Stimulated activated CD4-positive, alpha-beta T cell treated with anti-CD3 and anti-CD28 coated beads, Interleukin-4, amount 100 ng/mL, for 24 hours (primary cell): ENCODE measurements around the gene SLCO2A1.

Experiments
- DNase-seq: peaks from one replicate; pipeline ENCODE4 v3.0.0-alpha.2; 2020

The SLCO2A1 gene

DNA sequence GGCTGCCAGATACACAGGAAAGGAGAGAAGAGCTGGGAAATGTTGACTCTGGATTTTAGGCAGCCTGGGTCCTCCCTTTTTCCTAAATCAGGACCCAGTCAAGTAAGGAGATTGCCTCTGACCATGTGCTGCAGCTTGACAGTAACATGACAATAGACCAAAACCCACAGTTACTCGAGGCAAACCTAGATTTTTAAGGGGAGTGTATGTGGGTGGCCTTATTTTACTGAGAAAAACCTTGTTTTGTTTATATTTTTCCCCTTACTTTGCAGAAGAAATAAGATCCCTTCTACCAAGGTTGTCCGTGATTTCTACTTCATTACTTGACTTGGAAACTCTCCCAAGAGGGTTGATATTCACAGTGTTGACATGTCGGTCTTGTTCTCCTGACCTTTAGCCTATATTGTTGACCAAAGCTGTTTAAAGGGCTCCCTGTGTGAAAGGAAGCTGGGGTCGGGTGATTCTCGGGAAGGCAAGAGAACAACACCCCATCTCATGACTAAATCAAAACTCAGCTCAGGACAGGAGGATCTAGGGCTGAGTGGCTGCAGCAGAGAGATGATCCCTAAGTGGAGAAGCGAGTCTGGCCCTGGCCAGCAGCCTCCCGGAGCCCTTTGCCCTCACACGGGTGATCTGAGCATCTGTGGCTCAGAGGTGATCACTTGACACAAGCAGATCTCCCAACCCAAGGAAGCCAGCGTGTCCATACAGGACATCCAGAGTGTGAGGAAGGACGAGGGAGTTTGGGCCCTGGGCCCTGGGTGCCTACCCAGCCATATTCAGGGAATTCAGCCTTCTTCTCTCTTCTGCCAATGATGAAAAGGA lies 31.0 kb upstream of the SLCO2A1 start:
- no peak for DNase-seq

DNA sequence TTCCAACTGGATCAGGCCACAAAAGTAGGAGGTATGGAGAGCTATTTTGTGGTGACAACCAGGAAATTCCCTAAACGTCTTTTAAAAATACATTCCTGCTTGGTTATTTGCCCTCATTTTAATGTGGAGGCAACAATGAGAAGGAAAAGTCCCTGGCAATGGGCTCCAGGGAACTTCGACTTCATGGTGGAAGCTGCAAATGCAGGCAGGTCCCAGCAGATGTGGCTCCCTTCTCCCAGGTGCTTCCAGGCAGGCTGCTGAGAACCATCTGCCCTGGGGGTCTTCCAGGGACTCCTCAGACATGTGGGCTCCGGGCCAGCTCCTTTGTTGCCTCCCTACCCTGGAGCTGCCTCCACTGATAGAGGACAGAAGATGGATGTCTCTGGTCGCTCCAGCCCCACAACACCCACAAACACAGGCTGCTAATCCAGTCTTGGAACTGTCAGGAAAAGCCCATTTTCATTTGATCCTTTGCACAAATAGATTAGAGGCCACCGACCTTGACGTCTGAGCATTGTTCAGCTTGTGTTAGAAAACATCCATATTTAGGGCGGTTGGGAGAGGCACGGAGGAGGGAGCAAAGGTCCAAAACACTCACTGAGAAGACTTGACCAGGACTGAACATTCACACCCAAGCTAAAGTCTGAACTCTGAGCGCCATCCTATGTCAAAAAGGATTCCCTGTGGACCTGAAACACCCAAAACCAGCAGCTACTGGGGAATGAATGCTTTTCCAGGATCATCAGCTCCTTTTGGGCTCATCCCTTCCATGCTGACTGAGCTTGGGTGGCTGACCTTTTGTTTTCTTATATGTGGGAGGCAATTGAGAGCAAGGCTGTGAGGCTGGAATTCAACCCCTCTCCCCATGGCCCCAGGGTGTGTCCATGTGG lies 30.2 kb upstream of the SLCO2A1 start:
- DNase-seq, result no peak

DNA sequence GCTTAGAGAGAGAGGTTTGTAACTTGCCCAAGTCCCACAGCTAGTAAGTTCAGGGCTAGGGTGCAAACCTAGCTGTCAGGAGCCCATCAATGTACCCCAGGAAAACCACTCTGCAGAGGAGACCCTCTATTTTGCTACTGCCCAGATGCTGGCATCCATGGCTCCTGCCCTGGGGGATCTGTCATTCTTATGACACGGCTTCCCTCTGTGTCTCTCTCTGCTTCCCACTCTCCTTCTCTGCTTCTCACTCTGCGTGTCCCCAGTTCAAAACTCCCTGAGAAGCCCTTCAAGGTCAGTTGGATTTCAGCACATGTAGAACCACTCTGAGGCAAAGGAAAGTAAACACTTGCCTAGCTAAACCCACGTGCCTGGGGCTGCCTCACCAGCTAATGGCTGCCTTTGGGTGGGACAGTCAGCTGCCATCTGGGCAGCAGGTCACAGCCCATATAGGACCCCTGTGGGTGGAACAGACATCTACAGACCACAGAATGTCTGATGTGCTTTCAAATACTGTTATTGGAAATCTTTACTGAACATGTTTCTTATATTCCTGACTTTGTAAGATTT lies 29.4 kb upstream of the SLCO2A1 start:
- no peak for DNase-seq

DNA sequence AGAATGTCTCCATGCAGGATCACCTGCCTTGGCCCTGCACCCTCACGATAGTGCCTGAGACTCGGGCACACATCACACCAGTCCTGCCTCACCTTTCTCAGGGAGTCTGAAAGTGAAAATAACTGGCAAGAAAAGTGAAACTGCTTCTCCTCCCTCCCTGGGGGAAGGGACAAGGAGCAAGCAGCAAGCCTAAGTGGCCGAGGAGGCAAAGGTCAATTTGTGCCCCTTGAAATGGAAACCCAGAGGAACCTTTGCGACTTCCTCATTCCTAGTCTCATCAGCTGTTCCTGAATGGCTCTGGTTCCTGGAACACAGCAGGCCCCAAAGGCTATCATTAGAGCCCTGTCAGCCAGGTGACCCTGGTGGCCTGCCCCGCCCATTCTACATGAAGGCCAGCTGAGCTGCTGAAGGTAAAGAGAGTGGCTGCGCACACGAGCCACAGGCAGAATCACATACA lies 28.0 kb upstream of the SLCO2A1 start:
- DNase-seq, result no peak

DNA sequence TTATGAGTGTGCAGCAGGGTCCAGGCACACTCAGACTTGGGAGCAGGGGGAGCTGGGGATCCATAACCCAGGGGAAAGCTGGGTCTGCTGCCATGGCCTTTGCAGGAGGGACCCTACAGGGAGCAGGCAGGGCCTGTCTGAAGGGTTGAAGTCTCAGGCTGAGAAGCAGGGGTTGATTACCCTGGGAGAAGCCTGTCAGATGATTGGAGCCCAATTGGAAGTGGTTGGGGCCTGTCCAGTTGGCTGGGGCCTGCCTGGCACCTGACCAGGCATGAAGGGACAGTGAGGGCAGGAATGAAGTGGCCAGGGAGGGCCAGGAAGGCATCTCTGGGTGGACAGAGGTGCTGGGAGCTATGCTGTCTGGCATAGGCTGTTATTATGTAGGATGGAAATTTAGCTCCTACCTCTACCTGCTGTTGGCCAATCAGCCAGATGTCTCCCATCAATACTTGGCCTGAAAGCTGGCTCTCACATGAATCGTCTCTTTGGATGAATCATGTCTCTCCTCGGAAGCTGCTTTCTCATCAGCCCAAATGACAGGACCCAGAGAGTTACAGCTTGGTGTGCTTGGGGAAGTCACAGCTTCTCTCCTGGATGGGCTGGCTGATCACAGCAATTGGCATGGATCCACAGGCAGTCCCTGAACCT lies 27.4 kb upstream of the SLCO2A1 start:
- no peak for DNase-seq

DNA sequence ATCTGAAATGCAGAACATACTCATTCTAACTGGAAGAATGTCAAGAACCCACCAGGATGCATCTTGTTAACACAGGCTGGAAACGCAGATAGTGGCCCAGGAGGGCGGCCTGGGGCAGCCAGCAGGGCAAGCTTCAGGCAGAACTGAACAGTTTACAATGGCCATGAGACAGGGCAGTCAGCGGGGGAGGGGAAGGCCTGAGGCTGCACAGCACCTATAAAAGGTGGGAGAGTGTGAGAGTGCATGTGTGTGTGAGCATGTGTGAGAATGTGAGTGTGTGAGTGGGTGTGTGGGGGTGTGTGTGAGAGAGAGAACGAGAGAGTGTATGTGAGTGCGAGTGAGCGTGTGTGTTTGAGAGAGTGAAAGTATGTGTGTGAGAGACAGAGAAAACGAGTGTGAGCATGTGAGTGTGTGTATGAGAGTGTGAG lies 26.8 kb upstream of the SLCO2A1 start:
- no peak for DNase-seq

DNA sequence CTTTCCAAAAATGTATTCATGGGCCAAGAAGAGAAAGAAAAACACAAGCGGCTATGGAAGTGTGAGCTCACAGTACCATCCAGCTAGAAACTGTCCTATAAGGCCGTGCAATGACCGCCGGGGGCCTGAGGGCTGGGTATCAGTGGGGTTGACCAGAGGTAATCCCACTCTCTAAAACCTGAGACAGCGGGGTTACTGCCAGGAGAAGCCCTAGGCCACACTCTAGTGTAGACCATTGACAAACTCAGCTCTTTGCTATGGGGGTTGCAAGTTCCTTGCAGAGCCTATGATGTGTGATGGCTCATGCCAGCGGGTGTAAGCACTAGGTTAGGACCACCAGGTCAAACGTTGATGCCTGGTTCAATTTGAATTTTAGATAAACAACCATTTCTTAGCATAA lies 25.9 kb upstream of the SLCO2A1 start:
- DNase-seq, result no peak

DNA sequence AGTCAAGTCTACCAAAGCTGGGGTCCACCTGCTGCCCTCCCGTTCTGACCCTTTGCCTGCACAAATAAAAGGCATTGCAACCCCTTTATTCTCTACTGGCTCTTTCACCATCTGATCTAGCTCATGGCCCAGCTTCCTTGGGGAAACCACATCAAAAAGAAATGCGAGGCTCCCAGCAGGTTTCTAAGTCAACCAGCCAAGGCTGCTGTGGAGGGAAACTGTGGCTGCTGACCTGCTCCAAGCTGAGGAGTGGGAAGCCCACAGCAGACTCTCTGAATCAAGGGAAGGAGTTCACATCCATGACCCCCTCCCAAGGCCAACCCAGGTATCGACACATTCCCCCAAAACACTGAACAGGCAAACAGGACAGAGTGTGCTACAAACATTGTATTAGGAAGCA lies 25.2 kb upstream of the SLCO2A1 start:
- no peak for DNase-seq

DNA sequence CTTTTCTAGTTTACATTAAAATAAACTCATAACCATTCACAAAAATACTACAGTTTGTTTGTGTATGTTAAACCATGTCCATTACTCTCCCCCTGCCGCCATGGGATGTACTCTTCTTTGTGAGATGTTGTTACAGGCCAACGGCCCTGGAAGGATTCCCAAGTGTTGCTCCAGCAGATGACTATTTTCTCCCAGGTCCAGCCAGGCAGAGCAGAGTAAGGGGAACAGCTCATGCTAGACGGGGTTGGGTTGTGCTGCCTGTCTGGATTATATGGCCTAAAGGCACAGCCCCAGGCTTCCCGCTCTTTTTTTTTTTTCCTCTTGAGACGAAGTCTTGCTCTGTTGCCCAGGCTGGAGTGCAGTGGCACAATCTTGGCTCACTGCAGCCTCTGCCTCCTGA lies 24.5 kb upstream of the SLCO2A1 start:
- no peak for DNase-seq

DNA sequence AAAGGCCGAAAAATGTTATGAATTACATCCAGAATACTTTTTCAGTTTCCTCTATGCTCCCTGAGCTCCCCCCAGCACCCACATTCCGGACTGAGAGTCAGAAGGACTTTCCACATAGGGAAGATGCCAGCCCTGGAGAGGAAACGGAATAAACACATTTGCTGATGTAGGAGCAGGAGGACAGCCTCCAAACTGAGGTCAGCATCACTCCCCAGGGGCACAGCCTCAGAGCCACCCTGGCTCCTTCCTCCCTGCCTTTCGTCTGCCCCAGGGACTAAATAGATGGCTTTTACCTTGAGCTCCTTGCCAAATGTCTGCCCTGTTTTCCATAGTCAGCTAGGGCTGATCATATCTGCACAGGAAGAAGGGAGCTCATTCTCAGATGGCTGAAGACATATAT lies 22.6 kb upstream of the SLCO2A1 start:
- DNase-seq, result no peak

DNA sequence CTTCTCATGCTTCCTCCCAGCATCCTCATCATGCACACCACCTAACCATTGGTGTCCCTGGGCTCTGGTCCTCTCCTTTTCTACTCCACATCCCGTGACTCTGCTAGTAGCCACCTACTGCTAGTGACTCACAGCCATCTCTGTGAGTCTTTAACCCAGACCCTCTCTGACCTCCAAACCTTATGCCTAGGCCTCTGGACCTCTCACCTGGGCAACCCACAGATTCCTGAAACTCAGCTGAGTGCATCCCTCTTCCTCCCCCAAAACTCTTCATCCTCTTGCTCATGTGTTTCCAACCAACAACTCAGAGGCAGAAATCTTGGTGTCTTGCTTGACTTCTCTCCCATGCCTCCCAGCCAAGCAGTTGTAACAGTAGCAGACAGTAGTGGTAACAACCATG lies 20.0 kb upstream of the SLCO2A1 start:
- no peak for DNase-seq

DNA sequence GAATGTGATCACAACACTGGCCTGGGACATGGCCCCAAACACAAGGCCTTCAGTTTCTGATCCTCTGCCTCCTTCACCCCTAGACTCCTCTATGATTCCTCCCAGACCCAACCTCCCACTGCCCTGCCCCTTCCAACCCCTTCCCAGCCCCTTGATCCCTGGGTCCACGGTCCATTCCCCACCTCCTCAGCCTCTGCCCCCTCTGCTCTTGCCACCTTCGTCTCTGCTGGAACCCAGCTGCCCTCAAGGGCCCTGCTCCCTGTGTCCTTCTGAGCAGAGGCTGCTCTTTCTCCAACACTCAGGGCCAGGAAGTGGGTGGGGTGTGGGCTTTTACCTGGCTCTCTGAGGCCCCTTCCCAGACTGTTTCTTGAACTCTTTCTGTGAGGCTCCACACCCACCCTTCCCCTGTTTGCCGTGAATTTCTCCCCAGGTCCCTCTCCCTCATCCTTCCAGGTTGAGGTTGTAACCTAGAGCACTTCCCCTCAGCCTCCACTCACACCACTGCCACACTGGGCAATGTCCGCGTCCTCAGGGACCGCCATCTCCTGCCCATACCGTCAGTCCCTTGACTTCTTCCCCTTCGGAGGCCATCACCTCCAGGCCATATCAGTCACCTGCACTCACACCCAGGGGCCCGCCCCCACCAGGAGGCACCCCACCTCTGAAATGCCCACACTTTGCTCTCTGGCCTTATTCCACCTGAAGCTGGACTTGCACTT lies 18.7 kb upstream of the SLCO2A1 start:
- DNase-seq, result no peak

DNA sequence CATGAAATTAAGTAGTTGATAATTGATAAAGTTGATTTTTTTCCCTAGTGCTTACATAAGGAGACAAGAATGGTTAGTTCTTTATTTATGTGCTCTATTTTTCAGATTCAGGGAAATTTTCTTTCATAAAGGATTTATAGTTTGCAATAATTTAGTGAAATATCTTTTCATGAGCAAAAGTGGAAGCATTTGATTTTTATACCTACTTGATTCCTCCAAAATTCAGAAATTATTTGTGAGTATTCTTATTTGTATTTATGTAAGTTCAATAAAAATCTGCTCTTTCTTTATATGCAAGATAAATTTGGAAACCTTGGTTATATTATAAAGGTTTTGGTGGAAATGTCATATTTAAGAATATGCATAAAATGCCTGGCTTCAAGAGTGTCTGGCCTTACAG lies 14.7 kb upstream of the SLCO2A1 start:
- no peak for DNase-seq

DNA sequence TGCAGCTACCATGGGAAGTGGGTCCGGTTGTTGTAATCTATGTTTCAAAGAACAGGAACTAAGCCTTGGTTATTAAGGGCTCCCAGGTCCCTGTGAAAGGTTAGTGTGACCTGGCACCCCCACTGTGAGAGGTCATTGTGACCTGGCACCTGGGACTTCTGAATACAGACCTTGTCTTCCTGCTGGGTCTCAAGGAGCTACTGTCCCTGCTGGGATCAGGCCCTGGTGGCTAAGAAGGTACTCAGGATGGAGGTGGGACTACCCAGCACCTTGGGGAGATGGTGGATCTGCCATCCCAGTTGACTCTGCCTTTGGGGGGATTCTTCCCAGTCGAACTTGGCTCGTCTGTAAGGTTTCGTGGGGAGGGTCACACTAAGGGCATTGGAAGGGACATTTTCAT lies 10.3 kb upstream of the SLCO2A1 start:
- no peak for DNase-seq

DNA sequence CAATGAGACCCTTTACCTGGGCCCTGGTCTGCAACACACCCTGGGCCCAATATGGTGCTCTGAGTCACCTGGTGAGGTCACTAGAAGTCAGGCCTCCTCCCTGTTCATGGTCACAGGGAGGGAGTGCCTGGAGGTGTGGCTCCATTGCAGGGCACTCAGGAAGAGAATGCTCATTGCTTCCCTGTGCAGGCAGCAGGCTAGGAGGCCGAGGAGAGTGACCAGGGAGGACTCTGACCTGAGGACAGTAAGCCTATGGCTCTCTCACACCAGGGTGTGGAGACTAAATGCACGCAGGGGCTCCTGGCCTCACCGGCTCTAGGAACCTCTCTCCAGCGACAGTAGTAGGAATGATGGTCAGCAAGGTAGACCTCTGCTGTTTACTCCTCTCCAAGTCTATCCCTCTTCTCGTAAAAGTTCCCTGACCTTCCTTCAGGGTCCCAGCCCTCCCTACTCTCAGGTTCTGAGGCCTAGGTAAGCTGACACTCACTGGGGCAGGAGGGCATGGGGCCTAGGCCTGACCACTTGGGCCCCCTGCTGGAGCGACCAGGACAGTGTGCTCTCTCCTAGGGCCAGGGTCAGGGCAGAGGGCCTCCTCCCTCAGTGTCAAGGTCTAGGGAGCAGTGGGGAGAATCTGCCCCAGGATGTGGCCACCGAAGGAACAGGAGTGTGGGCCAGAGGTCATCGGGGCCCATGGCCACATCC lies 9.6 kb upstream of the SLCO2A1 start:
- no peak for DNase-seq

DNA sequence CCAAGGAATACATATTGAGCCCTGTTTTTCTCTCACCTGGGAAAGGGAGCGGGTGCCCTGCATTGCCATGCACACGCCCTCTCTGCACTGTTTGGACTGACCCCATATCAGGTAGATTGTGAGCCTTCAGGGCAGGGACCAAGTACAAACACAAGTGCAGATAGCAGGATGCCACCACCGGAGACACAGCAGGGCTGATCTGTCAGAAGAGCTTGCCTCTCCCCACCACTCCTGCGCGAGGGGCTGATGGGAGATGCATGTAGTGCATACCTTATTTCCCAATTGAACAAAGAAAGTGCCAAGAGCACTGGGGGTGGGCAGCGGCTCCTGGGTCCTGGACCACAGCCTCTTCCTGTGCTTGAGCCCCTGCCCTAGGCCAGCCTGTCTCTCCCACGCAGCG lies 9.0 kb upstream of the SLCO2A1 start:
- DNase-seq, result no peak

DNA sequence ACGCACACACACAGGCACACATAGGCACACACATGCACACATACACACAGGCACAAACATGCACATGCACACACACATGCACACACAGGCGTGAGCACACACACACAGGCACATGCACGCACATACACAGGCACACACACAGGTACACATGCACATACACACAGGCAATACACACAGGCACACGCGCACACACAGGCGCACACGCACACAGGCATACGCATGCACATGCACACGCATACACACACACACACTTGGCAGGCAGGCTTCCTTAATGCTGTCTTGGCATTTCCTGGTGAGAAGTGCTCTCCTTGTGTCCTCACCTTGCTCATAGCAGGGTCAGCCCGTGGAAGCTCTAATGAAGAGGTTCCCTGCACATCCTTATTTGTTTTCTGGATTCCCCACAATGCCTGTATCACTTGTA lies 8.4 kb upstream of the SLCO2A1 start:
- no peak for DNase-seq

DNA sequence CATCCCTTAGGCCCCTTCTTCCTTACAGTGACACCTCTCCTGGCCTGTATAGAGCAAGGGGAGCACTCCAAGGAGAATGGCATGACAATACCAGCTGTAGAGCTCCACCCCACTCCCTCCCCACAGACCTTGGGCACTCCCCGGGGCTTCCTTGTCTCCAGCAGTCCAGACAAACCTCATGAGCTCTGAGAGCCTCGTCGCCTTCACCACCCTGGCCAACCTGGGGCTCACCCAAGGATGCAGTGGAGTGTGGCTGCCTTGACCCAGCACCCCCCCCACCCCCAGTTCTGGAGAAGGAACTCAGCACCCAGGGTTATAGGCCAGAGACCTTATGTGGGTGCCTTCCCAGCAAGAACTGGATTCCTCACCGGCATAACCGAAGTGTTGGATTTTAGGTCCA lies 7.4 kb upstream of the SLCO2A1 start:
- no peak for DNase-seq

DNA sequence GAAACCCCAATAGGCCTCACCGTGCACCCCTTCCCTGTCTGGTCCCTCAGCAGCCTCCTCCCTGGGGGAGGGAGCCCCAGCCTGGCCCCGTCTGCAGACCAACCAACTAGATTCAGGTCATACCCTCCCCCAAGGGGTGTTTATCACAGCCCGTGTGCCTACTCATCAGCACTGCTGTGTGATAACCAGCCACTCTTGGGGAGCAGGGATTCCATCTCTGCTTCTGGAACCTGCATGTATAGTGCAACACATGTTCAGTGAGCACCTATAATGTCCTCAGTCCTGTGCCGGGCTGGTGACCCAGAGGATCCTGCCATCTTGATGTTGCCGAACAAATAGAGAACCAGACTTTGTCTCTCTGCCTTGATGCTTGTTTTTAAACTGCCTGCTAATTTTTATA lies 6.6 kb upstream of the SLCO2A1 start:
- no peak for DNase-seq

DNA sequence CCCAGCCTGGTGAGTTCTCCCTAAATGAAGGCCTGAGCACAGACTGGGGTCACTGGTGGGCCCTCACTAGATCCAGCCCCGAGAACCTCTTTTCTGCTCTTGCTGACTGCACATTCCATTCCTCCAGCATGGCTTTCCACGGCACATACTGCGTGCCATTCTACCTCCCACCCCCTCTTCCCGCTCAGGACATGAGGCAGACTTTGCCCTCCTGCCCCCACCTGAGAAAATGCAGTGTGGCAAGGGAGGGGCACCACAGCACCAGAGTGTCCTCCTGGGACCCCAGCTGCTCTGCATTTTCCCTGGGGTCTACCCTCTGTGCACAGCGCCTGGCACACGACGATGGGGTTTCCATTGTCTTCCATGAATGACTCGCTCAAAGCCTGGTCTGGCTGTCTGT lies 6.1 kb upstream of the SLCO2A1 start:
- no peak for DNase-seq

DNA sequence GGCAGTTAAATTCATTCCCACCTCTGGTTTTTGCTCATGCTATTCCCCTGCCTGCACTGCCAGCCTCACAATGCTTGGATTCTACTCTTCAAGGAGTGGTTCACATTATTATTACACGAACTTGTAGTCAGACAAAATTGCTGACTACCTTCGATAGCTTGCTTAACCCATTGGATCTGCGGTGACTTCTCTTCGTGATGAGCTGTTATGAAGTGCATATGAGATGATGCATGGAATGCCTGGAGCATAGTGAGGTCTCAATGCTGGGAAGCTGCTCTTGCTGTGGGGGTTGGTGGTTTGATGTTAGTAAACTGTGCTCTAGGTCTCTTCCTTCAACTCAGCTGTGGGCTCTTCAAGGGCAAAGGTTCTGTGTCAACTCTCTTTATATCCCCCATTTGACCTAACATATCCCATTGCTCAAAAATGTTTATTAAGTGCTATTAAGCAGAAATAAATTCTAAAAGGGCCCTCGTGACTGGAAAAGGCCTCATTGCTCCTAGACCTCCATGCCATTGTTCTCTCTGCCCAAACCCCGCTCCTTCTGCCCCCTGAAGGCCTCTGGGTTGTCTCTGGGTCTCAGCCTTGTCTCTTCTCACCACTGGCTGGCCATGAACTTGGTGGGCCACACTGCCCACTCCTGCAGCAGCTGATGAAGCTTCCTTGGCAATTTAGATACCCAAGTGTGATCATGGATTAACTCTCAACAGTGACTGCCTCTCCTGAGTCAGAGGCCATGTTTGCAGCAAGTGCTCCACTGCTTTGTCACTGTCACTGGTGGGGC lies 4.5 kb upstream of the SLCO2A1 start:
- no peak for DNase-seq
